Progenitor cell of endocrine pancreas (in vitro differentiated cells): ENCODE data around the gene LRP1B. TPM values are rescaled to one million over a fixed set of nuclear protein-coding genes. Genes with fewer than 3 reads are reported as not detected.

Source experiments
- DNase-seq: peaks from one replicate; pipeline ENCODE4 v3.0.0; 2021; ENCODE audit warnings: low spot score; ENCODE audit not compliant: unreplicated experiment
- H3K27ac Mint-ChIP-seq: 2 replicates; pipeline ENCODE4 v1.8.0; 2021; ENCODE audit warnings: mild to moderate bottlenecking, moderate library complexity, mixed read lengths
- H3K27me3 Mint-ChIP-seq: 2 replicates; pipeline ENCODE4 v1.8.0; 2021; ENCODE audit warnings: mixed read lengths
- H3K36me3 Mint-ChIP-seq: 2 replicates; pipeline ENCODE4 v1.8.0; 2022; ENCODE audit warnings: mixed read lengths; ENCODE audit not compliant: insufficient read depth
- H3K4me1 Mint-ChIP-seq: 2 replicates; pipeline ENCODE4 v1.8.0; 2021; ENCODE audit warnings: low read depth, mixed read lengths
- H3K4me3 Mint-ChIP-seq: 2 replicates; pipeline ENCODE4 v1.8.0; 2021; ENCODE audit warnings: low read depth, mild to moderate bottlenecking, moderate library complexity, mixed read lengths
- H3K9me3 Mint-ChIP-seq: 2 replicates; pipeline ENCODE4 v1.8.0; 2021; ENCODE audit warnings: low read depth, mixed read lengths
- CTCF ChIP-seq: fragments of 200-600 bp; sonication (generic); IDR thresholded peaks from one replicate; pipeline ENCODE4 v1.5.0; 2021; ENCODE audit warnings: antibody characterized with exemption, mild to moderate bottlenecking; ENCODE audit not compliant: unreplicated experiment
- total RNA-seq: library from RNA; stranded (reverse); gene quantifications from 2 replicates; pipeline ENCODE4 v1.2.1, GENCODE V29; 2021

Gene LRP1B
- total RNA-seq, 1 donor from 2014 or later: 0.57 TPM

- no peak overlapping the region for H3K4me3 Mint-ChIP-seq
- TF ChIP-seq CTCF: no peak
- no peak for DNase-seq
- H3K36me3 Mint-ChIP-seq: no peaks in the 10 kb centered on the region
- H3K27ac Mint-ChIP-seq: no peak overlapping the region
- peaks cover 13% of the 10 kb centered on the region for H3K27me3 Mint-ChIP-seq
- H3K4me1 Mint-ChIP-seq: peaks cover 4% of the 10 kb centered on the region
- H3K9me3 Mint-ChIP-seq: no peaks in the 10 kb centered on the region
Measured at GRCh38 chr2:141068053-141068682, 1062.6 kb downstream of the LRP1B start.

GRCh38 chr2:141065042-141065441 is 1065.8 kb downstream of the LRP1B start:
- Mint-ChIP-seq H3K4me1 (peaks cover 11% of the 10 kb centered on the region), H3K9me3 (no peaks in the 10 kb centered on the region), H3K4me3 (no peak overlapping the region), H3K36me3 (no peaks in the 10 kb centered on the region), H3K27me3 (peaks cover 17% of the 10 kb centered on the region), H3K27ac (no peak overlapping the region)
- no peak for TF ChIP-seq CTCF
- DNase-seq: no peak

GRCh38 chr2:141063406-141063805 is 1067.4 kb downstream of the LRP1B start:
- Mint-ChIP-seq H3K4me3 (no peak overlapping the region), H3K36me3 (no peaks in the 10 kb centered on the region), H3K4me1 (peaks cover 11% of the 10 kb centered on the region), H3K27ac (peak overlapping the region; percentile 3), H3K9me3 (no peaks in the 10 kb centered on the region), H3K27me3 (peaks cover 17% of the 10 kb centered on the region)
- TF ChIP-seq CTCF: no peak
- DNase-seq: no peak

GRCh38 chr2:141062443-141062842 is 1068.4 kb downstream of the LRP1B start:
- Mint-ChIP-seq H3K4me3 (no peak overlapping the region), H3K36me3 (no peaks in the 10 kb centered on the region), H3K4me1 (peaks cover 11% of the 10 kb centered on the region), H3K9me3 (no peaks in the 10 kb centered on the region), H3K27me3 (peaks cover 17% of the 10 kb centered on the region), H3K27ac (no peak overlapping the region)
- TF ChIP-seq CTCF: no peak
- DNase-seq: no peak

- peaks cover 11% of the 10 kb centered on the region for H3K4me1 Mint-ChIP-seq
- no peak overlapping the region for H3K27ac Mint-ChIP-seq
- no peak for DNase-seq
- H3K9me3 Mint-ChIP-seq: no peaks in the 10 kb centered on the region
- no peak overlapping the region for H3K4me3 Mint-ChIP-seq
- no peak for TF ChIP-seq CTCF
- no peaks in the 10 kb centered on the region for H3K36me3 Mint-ChIP-seq
- peaks cover 17% of the 10 kb centered on the region for H3K27me3 Mint-ChIP-seq
Measured at GRCh38 chr2:141062031-141062430, 1068.8 kb downstream of the LRP1B start.
